ENCODE data around the gene MEF2A. TPM values are rescaled to one million over a fixed set of nuclear protein-coding genes. Genes with fewer than 3 reads are reported as not detected.

MEF2A gene
- total and polyA plus RNA-seq, 10 of the 15 experiments (the other 5 are each of a cell fraction or from before 2014, with no cell fraction given), result 7.2 to 46.7 (median 35.9) TPM

GRCh38 chr15:99677540-99678134 lies 111.9 kb downstream of the MEF2A start (continued):
- TF ChIP-seq POLR2AphosphoS2 (IDR thresholded peaks at IDR 0.05; ENCODE audit: low read depth, low read length) (no peak), CBX3 (IDR thresholded peaks at IDR 0.05; ENCODE audit: borderline replicate concordance, low read depth) (no peak), SP1 (IDR thresholded peaks at IDR 0.05; ENCODE audit: low read depth, low read length) (no peak), ATF7 (IDR thresholded peaks at IDR 0.05; ENCODE audit: low read depth) (peak; percentile 96), CHD4 (IDR thresholded peaks at IDR 0.05) (no peak), DPF2 (IDR thresholded peaks at IDR 0.05) (no peak), TCF3 (IDR thresholded peaks at IDR 0.05; ENCODE audit: borderline replicate concordance, insufficient read depth, low read depth, low read length) (no peak), ZBED1 (IDR thresholded peaks at IDR 0.05; ENCODE audit: borderline replicate concordance) (peak; percentile 52; the same call in 1 of the 2 replicates), EZH2 (IDR thresholded peaks at IDR 0.05; ENCODE audit: borderline replicate concordance, control insufficient read depth, low read depth, low read length) (no peak), ZNF217 (IDR thresholded peaks at IDR 0.05) (no peak), MXI1 (IDR thresholded peaks at IDR 0.05; ENCODE audit: low read depth, low read length) (no peak), NFIC (IDR thresholded peaks at IDR 0.05; ENCODE audit: low read depth, low read length) (peak; percentile 84; the same call in 1 of the 2 replicates), ZBTB33 (IDR thresholded peaks at IDR 0.05) (no peak), CREM (IDR thresholded peaks at IDR 0.05; ENCODE audit: low read depth) (no peak), ATF2 (IDR thresholded peaks at IDR 0.05; ENCODE audit: low read length) (peak; percentile 90), HDGF (IDR thresholded peaks at IDR 0.05) (no peak), JUND (IDR thresholded peaks at IDR 0.05; ENCODE audit: low read depth, low read length) (no peak), TCF7 (IDR thresholded peaks at IDR 0.05; ENCODE audit: borderline replicate concordance) (no peak)
- TF ChIP-seq, protein P1, sequence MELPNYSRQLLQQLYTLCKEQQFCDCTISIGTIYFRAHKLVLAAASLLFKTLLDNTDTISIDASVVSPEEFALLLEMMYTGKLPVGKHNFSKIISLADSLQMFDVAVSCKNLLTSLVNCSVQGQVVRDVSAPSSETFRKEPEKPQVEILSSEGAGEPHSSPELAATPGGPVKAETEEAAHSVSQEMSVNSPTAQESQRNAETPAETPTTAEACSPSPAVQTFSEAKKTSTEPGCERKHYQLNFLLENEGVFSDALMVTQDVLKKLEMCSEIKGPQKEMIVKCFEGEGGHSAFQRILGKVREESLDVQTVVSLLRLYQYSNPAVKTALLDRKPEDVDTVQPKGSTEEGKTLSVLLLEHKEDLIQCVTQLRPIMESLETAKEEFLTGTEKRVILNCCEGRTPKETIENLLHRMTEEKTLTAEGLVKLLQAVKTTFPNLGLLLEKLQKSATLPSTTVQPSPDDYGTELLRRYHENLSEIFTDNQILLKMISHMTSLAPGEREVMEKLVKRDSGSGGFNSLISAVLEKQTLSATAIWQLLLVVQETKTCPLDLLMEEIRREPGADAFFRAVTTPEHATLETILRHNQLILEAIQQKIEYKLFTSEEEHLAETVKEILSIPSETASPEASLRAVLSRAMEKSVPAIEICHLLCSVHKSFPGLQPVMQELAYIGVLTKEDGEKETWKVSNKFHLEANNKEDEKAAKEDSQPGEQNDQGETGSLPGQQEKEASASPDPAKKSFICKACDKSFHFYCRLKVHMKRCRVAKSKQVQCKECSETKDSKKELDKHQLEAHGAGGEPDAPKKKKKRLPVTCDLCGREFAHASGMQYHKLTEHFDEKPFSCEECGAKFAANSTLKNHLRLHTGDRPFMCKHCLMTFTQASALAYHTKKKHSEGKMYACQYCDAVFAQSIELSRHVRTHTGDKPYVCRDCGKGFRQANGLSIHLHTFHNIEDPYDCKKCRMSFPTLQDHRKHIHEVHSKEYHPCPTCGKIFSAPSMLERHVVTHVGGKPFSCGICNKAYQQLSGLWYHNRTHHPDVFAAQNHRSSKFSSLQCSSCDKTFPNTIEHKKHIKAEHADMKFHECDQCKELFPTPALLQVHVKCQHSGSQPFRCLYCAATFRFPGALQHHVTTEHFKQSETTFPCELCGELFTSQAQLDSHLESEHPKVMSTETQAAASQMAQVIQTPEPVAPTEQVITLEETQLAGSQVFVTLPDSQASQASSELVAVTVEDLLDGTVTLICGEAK (IDR thresholded peaks at IDR 0.05; ENCODE audit: borderline replicate concordance), result no peak
- TF ChIP-seq, protein P2, sequence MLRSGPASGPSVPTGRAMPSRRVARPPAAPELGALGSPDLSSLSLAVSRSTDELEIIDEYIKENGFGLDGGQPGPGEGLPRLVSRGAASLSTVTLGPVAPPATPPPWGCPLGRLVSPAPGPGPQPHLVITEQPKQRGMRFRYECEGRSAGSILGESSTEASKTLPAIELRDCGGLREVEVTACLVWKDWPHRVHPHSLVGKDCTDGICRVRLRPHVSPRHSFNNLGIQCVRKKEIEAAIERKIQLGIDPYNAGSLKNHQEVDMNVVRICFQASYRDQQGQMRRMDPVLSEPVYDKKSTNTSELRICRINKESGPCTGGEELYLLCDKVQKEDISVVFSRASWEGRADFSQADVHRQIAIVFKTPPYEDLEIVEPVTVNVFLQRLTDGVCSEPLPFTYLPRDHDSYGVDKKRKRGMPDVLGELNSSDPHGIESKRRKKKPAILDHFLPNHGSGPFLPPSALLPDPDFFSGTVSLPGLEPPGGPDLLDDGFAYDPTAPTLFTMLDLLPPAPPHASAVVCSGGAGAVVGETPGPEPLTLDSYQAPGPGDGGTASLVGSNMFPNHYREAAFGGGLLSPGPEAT (IDR thresholded peaks at IDR 0.05; ENCODE audit: low read depth), result peak; percentile 62; the same call in 1 of the 2 replicates
- TF ChIP-seq, protein P3, sequence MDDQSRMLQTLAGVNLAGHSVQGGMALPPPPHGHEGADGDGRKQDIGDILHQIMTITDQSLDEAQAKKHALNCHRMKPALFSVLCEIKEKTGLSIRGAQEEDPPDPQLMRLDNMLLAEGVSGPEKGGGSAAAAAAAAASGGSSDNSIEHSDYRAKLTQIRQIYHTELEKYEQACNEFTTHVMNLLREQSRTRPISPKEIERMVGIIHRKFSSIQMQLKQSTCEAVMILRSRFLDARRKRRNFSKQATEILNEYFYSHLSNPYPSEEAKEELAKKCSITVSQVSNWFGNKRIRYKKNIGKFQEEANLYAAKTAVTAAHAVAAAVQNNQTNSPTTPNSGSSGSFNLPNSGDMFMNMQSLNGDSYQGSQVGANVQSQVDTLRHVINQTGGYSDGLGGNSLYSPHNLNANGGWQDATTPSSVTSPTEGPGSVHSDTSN (IDR thresholded peaks at IDR 0.05; ENCODE audit: insufficient replicate concordance, low read depth, low read length), result no peak
